GM12878 (cell line): Measurements from ENCODE around the gene NAV2. TPM values are rescaled to one million over a fixed set of nuclear protein-coding genes. Genes with fewer than 3 reads are reported as not detected.

Source experiments
- BRCA1 ChIP-seq: IDR thresholded peaks from 2 replicates; pipeline ENCODE4 v1.6.1; 2011; ENCODE audit warnings: low read depth, low read length, improper control_type of control experiment
- SIN3A ChIP-seq: IDR thresholded peaks from 2 replicates; pipeline ENCODE4 v1.6.1; 2012; ENCODE audit warnings: low read depth, low read length, improper control_type of control experiment
- SP1 ChIP-seq: IDR thresholded peaks from one replicate; pipeline ENCODE4 v1.6.1; 2011; ENCODE audit warnings: low read depth, low read length
- polyA plus RNA-seq, 11 experiments: library from polyadenylated mRNA; depleted of rRNA in 4 of 11; unstranded in 6 of 11; stranded (reverse) in 5 of 11; fragments of >200 nt; fragmentation: Nextera tagmentation in 4 of 11; fragmentation: Illumina TruSeq in 1 of 11; extraction: Ambion mirVana in 4 of 11; extraction: Trizol in 1 of 11; gene quantifications; 1 replicate in 1 of 11; 2 replicates in 10 of 11; pipeline versions ENCODE4 v1.2.1 to v1.2.3, GENCODE V29; 2011 to 2016; ENCODE audit warnings: inconsistent platforms in 2 of 11, missing spikeins in 2 of 11, low read depth in 1 of 11
- total RNA-seq, 4 experiments: library from RNA; depleted of rRNA in 3 of 4; stranded (reverse); fragments of >200 nt in 3 of 4; fragmentation: Illumina TruSeq in 1 of 4; extraction: Trizol in 1 of 4; gene quantifications; 2 replicates each; pipeline versions ENCODE4 v1.2.1 to v1.2.3, GENCODE V29; 2013 to 2021
- TF ChIP-seq, protein P1 (sequence below): fragments of 450-650 bp; IDR thresholded peaks from 2 replicates; pipeline ENCODE4 v1.6.1; 2017; ENCODE audit warnings: low read depth, mild to moderate bottlenecking, moderate library complexity
- TF ChIP-seq, protein P2 (sequence below): fragments of 450-650 bp; IDR thresholded peaks from 2 replicates; pipeline ENCODE4 v1.6.1; 2018; ENCODE audit warnings: mild to moderate bottlenecking, low read depth, moderate library complexity; ENCODE audit not compliant: partially characterized antibody
- TF ChIP-seq, protein P3 (sequence below): fragments of 450-650 bp; IDR thresholded peaks from 2 replicates; pipeline ENCODE4 v1.6.1; 2018; ENCODE audit warnings: borderline replicate concordance, mild to moderate bottlenecking; ENCODE audit not compliant: partially characterized antibody

The NAV2 gene
- total and polyA plus RNA-seq, 10 of the 15 experiments (the other 5 are each of a cell fraction or from before 2014, with no cell fraction given) = 0.35 to 6.1 (median 1.1) TPM

DNA sequence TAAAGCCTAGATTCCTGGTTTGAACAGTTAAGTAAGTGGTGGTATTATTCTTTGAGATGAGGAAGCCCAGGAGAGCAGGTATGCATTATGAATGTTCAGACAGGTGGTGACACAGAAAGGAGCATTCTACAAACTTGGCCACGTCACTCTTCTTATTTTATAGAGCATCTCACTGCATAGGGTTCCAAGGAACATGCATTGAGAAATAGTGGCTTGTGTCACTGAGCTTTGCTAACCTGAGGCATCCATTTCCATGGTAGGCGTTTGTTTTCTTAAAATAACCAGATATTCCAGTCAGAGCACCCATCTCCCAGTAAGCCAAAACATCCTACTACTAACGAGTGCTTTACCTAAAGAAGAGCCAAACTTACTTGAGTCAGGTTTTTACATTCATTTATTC is 169.7 kb downstream of the NAV2 start (continued):
- TF ChIP-seq, protein P1, sequence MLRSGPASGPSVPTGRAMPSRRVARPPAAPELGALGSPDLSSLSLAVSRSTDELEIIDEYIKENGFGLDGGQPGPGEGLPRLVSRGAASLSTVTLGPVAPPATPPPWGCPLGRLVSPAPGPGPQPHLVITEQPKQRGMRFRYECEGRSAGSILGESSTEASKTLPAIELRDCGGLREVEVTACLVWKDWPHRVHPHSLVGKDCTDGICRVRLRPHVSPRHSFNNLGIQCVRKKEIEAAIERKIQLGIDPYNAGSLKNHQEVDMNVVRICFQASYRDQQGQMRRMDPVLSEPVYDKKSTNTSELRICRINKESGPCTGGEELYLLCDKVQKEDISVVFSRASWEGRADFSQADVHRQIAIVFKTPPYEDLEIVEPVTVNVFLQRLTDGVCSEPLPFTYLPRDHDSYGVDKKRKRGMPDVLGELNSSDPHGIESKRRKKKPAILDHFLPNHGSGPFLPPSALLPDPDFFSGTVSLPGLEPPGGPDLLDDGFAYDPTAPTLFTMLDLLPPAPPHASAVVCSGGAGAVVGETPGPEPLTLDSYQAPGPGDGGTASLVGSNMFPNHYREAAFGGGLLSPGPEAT = no peak
- no peak for TF ChIP-seq SP1
- TF ChIP-seq, protein P2, sequence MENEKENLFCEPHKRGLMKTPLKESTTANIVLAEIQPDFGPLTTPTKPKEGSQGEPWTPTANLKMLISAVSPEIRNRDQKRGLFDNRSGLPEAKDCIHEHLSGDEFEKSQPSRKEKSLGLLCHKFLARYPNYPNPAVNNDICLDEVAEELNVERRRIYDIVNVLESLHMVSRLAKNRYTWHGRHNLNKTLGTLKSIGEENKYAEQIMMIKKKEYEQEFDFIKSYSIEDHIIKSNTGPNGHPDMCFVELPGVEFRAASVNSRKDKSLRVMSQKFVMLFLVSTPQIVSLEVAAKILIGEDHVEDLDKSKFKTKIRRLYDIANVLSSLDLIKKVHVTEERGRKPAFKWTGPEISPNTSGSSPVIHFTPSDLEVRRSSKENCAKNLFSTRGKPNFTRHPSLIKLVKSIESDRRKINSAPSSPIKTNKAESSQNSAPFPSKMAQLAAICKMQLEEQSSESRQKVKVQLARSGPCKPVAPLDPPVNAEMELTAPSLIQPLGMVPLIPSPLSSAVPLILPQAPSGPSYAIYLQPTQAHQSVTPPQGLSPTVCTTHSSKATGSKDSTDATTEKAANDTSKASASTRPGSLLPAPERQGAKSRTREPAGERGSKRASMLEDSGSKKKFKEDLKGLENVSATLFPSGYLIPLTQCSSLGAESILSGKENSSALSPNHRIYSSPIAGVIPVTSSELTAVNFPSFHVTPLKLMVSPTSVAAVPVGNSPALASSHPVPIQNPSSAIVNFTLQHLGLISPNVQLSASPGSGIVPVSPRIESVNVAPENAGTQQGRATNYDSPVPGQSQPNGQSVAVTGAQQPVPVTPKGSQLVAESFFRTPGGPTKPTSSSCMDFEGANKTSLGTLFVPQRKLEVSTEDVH = no peak
- TF ChIP-seq, protein P3, sequence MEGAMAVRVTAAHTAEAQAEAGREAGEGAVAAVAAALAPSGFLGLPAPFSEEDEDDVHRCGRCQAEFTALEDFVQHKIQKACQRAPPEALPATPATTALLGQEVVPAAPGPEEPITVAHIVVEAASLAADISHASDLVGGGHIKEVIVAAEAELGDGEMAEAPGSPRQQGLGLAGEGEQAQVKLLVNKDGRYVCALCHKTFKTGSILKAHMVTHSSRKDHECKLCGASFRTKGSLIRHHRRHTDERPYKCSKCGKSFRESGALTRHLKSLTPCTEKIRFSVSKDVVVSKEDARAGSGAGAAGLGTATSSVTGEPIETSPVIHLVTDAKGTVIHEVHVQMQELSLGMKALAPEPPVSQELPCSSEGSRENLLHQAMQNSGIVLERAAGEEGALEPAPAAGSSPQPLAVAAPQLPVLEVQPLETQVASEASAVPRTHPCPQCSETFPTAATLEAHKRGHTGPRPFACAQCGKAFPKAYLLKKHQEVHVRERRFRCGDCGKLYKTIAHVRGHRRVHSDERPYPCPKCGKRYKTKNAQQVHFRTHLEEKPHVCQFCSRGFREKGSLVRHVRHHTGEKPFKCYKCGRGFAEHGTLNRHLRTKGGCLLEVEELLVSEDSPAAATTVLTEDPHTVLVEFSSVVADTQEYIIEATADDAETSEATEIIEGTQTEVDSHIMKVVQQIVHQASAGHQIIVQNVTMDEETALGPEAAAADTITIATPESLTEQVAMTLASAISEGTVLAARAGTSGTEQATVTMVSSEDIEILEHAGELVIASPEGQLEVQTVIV = no peak
- TF ChIP-seq SIN3A = no peak
- no peak for TF ChIP-seq BRCA1
- TF ChIP-seq, all 136 proteins: peak for 0
